HG03060 (cell line): ENCODE data around the gene OAF.

Source experiments
- ATAC-seq: cut with Tn5 transposase; IDR thresholded peaks from one replicate; pipeline ENCODE4 v1.9.1; 2021; ENCODE audit warnings: low read depth, moderate number of reproducible peaks; ENCODE audit not compliant: unreplicated experiment

OAF gene

GRCh38 chr11:120182790-120183491, 27.9 kb upstream of the OAF start:
- ATAC-seq: no peak

- ATAC-seq: no peak
Observed at GRCh38 chr11:120183701-120184141, 27.1 kb upstream of the OAF start.

GRCh38 chr11:120184371-120184945, 26.4 kb upstream of the OAF start:
- ATAC-seq: no peak

GRCh38 chr11:120184946-120185705, 25.7 kb upstream of the OAF start:
- no peak for ATAC-seq

GRCh38 chr11:120185706-120186455, 25.0 kb upstream of the OAF start:
- ATAC-seq: no peak

GRCh38 chr11:120186456-120186773, 24.4 kb upstream of the OAF start:
- no peak for ATAC-seq

GRCh38 chr11:120186774-120187591, 23.8 kb upstream of the OAF start:
- ATAC-seq: peak; percentile 43

GRCh38 chr11:120188371-120188770, 22.5 kb upstream of the OAF start:
- ATAC-seq: no peak

GRCh38 chr11:120188811-120189455, 21.9 kb upstream of the OAF start:
- no peak for ATAC-seq

- ATAC-seq: no peak
Observed at GRCh38 chr11:120191058-120191457, 19.8 kb upstream of the OAF start.

- no peak for ATAC-seq
Observed at GRCh38 chr11:120192831-120193625, 17.8 kb upstream of the OAF start.

- no peak for ATAC-seq
Observed at GRCh38 chr11:120194166-120194565, 16.7 kb upstream of the OAF start.

GRCh38 chr11:120195601-120196320, 15.1 kb upstream of the OAF start:
- no peak for ATAC-seq

- no peak for ATAC-seq
Observed at GRCh38 chr11:120196826-120197225, 14.0 kb upstream of the OAF start.

- ATAC-seq: no peak
Observed at GRCh38 chr11:120197251-120197891, 13.5 kb upstream of the OAF start.

- no peak for ATAC-seq
Observed at GRCh38 chr11:120197977-120198376, 12.9 kb upstream of the OAF start.

- ATAC-seq: no peak
Observed at GRCh38 chr11:120198403-120198786, 12.4 kb upstream of the OAF start.
